HG03575 (cell line): ENCODE results near the gene C9orf72.
"Not testable (repeated sequence)": the region's sequence is repeated elsewhere in the genome, so short reads cannot be mapped to it uniquely, and the experiment has no call there.

Experiments used
- ATAC-seq: cut with Tn5 transposase; IDR thresholded peaks from one replicate; pipeline ENCODE4 v1.9.1; 2021; ENCODE audit not compliant: unreplicated experiment, insufficient number of reproducible peaks, low FRiP score; ENCODE audit errors: extremely low read depth

Gene C9orf72

GRCh38 chr9:27524236-27524635 lies 49.0 kb downstream of the C9orf72 start, which contains the start of gene IFNK:
Gene IFNK (plus strand): TSS chr9:27524290. CDS start chr9:27524337, 47 bp downstream.
- ATAC-seq: no peak

- ATAC-seq: no peak
Observed at GRCh38 chr9:27523141-27523540, 50.1 kb downstream of the C9orf72 start.

- ATAC-seq: no peak
Observed at GRCh38 chr9:27520986-27521385, 52.3 kb downstream of the C9orf72 start.

GRCh38 chr9:27519466-27520465 lies 53.5 kb downstream of the C9orf72 start:
- no peak for ATAC-seq

GRCh38 chr9:27518809-27519208 lies 54.5 kb downstream of the C9orf72 start:
- ATAC-seq: no peak

- no peak for ATAC-seq
Observed at GRCh38 chr9:27518006-27518405, 55.3 kb downstream of the C9orf72 start.

- no peak for ATAC-seq
Observed at GRCh38 chr9:27514551-27514950, 58.7 kb downstream of the C9orf72 start.

- ATAC-seq: no peak
Observed at GRCh38 chr9:27511771-27512170, 61.5 kb downstream of the C9orf72 start.

- no peak for ATAC-seq
Observed at GRCh38 chr9:27510780-27511179, 62.5 kb downstream of the C9orf72 start.

GRCh38 chr9:27506981-27507380 lies 66.3 kb downstream of the C9orf72 start:
- no peak for ATAC-seq

- no peak for ATAC-seq
Observed at GRCh38 chr9:27505744-27506161, 67.5 kb downstream of the C9orf72 start.

- ATAC-seq: no peak
Observed at GRCh38 chr9:27504259-27504658, 69.0 kb downstream of the C9orf72 start.

GRCh38 chr9:27503623-27504022 lies 69.7 kb downstream of the C9orf72 start:
- no peak for ATAC-seq

GRCh38 chr9:27500902-27501301 lies 72.4 kb downstream of the C9orf72 start:
- not testable (repeated sequence) for ATAC-seq

GRCh38 chr9:27499451-27499850 lies 73.8 kb downstream of the C9orf72 start:
- ATAC-seq: no peak

- no peak for ATAC-seq
Observed at GRCh38 chr9:27497883-27498417, 75.3 kb downstream of the C9orf72 start.
